Activated CD4-positive, alpha-beta T cell treated with anti-CD3 and anti-CD28 coated beads for 1 hour (primary cell): ENCODE results near the gene YPEL2.
"Not testable (repeated sequence)": the region's sequence is repeated elsewhere in the genome, so short reads cannot be mapped to it uniquely, and the experiment has no call there.

Experiments used
- DNase-seq: peaks from one replicate; pipeline ENCODE4 v3.0.0-alpha.2; 2020

YPEL2 gene

GRCh38 chr17:59380474-59380873 lies 49.0 kb downstream of the YPEL2 start:
- DNase-seq, result no peak

DNA sequence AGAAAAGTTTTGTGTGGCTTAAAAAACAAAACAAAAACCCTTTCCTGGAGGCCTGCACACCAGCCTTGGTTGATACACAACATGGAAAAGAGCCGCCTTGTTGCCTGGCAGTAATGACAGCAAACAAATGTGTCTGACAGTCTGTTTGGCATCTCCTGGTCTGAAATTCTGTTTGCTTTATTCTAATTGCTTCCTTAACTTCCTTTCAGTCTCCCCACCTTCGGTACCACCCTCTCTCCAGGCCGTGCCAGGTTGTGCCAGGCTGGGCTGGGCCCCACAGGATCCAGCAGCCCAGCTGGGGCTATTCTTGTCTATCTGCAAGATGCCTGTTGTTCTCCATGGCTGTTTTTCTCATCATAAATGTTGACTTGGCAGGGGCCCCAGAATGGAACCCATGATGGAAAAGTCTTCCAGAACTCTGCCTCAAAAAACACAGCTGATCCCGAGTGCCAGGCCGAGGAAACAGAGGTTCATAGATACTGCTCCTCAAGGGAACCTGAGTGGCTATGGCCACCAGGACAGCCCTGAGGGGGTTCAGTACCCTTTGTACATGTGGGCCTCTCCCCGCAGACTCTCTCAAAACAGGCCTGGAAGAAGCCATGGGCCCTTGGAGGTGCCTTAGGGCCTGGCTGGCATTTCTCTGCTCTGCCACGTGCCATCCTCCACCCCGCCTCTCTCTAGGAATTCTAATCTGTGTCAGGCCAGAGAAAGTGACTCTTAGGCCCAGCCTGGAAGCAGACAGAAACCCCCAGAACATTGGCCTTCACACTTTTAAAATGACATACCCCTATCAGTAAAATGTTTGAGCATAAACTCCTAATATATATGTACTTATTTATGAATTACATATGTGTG lies 50.5 kb downstream of the YPEL2 start:
- no peak for DNase-seq

GRCh38 chr17:59383893-59384292 lies 52.4 kb downstream of the YPEL2 start:
- no peak for DNase-seq

- no peak for DNase-seq
These were observed 56.1 kb downstream of the YPEL2 start for GRCh38 chr17:59387351-59388068.

DNA sequence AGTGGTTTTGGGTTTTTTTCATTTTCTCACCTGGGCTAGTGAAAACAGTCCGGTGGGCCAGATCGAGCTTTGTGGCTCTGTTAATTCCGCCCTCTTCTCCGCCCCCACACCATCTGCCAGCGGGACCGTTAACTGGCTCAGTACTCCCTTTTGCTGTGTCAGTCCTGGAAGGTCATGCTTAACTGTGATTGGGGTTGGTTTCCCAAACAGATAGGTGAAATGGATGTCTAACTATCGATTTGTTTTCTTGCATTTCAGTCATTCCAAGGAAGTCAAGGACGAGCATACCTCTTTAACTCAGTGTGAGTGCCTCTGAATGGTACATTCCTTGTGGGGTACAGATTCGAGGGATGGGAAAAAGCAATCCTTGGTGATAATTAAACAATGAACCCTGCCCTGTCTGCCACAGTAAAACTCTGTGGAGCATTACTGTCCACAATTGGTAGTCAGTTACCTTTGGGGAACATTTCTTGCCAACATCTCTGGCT lies 56.7 kb downstream of the YPEL2 start:
- no peak for DNase-seq

DNA sequence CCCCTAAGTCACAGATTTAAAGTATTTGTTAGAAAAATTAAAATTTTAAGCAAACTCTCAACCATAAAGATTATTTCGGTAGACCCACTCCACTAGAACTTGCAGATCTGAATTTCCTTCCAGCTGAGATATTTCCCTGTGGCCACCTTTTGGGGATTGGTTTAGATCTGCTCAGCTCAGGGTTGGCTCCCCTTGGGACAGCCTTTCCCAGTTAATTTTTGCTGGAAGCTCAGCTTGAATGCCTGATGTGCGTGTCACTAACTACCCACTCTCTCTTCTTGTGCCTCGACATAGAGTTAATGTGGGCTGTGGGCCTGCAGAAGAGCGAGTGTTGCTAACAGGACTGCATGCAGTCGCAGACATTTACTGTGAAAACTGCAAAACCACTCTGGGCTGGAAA lies 57.6 kb downstream of the YPEL2 start:
- DNase-seq, result no peak

GRCh38 chr17:59391021-59391420 lies 59.6 kb downstream of the YPEL2 start:
- no peak for DNase-seq

DNA sequence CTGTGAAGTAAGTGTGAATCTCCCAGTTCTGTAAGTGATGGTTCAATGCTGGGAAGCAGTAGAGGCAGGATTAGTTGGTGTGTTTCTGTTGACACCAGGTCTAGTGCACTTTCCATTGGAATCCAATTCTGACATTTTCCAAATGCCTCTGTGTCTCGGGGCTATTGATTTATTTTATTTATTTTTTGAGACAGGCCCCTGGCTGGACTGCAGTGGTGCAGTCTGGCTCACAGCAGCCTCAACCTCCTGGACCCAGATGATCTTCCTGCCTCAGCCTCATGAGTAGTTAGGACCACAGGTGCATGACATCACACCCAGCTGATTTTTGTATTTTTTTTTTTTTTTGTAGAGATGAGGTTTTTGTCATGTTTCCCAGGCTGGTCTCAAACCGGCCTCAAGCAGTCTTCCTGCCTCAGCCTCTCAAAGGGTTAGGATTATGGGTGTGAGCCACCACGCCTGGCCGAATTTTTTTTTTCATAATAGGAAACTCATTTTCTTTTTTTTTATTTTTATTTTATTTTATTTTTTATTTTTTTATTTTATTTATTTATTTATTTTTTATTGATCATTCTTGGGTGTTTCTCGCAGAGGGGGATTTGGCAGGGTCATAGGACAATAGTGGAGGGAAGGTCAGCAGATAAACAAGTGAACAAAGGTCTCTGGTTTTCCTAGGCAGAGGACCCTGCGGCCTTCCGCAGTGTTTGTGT lies 61.7 kb downstream of the YPEL2 start:
- no peak for DNase-seq

DNA sequence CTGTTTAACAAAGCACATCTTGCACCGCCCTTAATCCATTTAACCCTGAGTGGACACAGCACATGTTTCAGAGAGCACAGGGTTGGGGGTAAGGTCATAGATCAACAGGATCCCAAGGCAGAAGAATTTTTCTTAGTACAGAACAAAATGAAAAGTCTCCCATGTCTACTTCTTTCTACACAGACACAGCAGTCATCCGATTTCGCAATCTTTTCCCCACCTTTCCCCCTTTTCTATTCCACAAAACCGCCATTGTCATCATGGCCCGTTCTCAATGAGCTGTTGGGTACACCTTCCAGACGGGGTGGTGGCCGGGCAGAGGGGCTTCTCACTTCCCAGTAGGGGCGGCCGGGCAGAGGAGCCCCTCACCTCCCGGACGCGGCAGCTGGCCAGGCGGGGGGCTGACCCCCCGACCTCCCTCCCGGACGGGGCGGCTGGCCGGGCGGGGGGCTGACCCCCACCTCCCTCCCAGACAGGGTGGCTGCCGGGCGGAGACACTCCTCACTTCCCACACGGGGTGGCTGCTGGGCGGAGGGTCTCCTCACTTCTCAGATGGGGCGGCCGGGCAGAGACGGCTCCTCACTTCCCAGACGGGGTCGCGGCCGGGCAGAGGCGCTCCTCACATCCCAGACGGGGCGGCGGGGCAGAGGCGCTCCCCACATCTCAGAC lies 62.4 kb downstream of the YPEL2 start:
- not testable (repeated sequence) for DNase-seq

DNA sequence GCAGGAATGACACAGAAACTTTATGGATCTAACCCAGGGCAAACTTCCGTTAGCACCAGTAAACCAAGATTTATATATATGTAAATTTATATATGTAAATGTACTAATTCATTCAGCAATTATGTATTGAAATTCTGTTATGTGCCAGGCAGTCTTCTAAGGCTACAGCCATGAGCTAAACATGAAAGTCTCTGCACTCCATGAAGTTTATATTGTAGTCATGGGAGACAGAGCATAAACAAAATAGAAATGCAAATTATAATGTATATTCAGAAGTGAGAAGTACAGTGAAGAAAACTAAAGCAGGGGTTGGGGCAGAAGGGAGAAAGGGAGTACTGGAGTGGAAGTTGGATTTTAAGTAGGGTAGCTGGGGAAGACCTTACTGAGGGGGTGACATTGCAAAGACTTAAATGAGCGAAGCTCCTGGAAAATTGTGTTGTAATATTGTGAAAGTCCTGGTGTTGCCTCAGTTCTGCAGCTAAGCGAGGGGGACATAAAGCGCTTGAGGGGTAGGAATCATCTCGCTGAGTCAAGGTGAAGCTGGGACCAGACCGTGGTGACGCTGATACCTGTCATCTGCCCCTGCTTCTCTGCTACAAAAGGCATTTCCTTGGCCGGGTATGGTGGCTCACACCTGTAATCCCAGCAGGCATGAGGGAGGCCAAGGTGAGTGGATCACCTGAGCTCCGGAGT lies 64.8 kb downstream of the YPEL2 start:
- no peak for DNase-seq

DNA sequence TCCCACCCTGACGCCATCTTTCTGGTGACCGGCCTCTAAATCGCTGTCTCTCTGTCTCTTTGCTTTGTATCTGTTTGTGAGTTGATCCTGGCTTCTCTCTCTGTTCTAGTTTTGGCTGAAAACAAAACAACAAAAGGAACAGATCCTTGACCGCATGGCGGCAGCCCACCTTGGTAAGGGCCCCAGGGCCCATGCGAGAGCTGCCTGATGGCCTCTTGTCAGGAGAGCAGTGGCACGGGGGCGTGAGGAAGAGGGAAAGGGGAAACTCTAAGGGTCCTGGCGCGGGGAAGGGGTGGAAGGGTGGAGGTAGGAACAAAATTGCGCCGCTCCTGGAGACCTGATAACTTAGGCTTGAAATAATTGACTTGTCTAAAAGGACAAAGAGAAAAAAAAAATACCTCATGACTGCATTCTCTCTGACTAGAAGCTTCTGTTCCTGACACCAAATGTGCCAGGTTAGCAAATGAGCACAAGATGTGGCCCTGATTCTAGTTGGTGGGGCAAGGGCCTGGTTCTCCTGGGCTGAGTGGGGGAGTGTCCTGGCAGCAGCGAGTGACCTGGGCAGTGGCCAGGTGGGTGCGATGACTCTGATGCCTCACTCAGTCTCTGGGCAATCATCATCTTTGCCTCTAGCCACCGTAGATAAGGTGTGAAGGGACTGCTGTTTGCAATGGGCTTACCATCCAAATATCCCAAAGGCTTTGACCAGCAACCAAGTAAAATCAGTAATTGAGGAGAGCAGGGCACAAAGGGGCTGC lies 66.0 kb downstream of the YPEL2 start:
- no peak for DNase-seq

GRCh38 chr17:59399914-59400313 lies 68.5 kb downstream of the YPEL2 start:
- DNase-seq, result no peak

- no peak for DNase-seq
These were observed 69.4 kb downstream of the YPEL2 start for GRCh38 chr17:59400858-59401257.

DNA sequence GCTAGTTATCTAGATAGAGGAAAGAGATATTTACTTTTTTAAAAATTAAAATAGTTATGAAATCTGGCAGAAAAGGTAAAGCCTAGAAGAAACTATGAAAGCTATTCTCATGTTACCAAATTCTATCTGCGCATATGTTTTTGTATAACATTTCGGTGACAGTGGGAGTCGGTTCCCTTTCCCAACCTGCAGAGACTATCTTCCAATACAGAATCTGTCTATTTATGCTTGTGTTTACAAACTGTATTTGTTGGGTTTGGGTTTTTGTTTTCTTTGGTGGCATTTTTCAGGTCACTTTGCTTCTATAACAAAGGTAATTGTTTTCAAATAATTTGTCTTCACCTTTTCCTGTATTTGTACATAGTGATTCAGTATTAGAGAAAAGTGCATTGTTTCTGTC lies 69.8 kb downstream of the YPEL2 start:
- no peak for DNase-seq

DNA sequence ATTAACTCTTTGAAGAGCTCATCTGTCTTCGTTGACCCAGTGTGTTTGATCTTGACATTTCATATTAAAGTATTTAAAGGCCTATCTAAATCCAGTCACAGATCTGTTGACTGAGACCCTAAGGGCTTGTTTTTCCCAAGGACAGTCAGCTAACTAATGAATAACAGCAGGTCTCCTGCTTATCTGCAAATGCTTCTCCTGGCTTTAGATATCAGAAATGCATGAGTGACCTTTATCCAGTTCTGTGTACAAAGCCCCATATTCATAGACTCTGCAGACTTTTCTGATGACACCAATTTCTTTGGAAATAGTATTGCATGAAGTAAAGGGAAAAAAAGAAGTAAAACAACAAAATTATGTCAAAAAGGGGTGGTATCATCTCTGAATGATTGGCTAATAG lies 70.3 kb downstream of the YPEL2 start:
- DNase-seq, result no peak

DNA sequence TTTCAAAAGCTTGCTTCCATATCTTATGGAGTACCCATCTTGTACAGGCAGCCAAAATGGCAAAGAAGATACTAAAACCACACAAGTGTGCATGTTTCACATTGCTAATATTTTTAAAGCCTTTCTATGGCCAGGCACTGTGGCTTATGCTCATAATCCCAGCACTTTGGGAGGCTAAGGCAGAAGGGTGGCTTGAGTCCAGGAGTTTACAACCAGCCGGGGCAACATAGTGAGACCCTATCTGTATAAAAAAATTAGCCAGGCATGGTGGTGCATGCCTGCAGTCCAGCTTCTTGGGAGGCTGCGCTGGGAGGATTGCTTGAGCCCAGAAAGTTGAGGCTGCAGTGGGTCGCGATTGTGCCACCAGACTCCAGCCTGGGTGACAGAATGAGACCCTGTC lies 71.3 kb downstream of the YPEL2 start:
- no peak for DNase-seq

GRCh38 chr17:59404471-59404870 lies 73.0 kb downstream of the YPEL2 start:
- no peak for DNase-seq

- DNase-seq, result no peak
These were observed 74.7 kb downstream of the YPEL2 start for GRCh38 chr17:59405944-59406705.

- no peak for DNase-seq
These were observed 75.4 kb downstream of the YPEL2 start for GRCh38 chr17:59406808-59407381.

DNA sequence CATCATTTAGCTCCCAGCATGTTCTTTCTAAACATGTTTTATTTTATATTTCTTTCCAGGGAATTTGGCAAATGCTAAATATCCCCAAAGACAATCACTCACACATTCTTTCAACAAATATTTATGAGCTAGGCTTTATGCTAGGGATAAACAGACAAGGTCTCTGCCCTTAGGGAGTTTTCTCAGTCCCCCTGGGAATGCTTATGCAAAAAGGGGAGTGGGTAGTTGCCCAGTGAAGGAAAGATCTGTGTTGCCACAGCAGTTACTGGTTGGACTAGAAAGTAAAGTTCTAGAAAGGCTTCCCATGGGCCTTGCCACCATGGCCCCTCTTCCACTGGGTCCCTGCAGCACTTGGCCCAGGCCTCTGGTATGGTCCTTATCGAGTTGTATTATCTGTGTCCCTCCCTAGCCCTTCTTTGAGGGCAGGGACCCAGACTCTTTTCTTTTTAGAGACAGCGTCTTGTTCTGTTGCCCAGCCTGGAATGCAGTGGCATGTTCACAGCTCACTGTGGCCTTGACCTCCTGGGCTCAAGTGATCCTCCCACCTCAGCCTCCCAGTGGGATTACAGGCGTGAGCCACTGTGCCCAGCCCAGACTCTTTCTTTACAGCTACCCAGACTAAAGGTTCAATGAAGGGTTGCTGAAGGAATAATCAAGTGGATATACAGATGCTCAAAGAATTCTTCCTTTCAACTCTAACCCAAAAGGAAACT lies 78.0 kb downstream of the YPEL2 start:
- no peak for DNase-seq
